Breast epithelium (tissue), 4 donors: ENCODE results near the gene ULBP2. TPM values are rescaled to one million over a fixed set of nuclear protein-coding genes. Genes with fewer than 3 reads are reported as not detected.
A peak's percentile ranks its signal among the peaks of the same experiment; 100 is the strongest.
"Not testable (repeated sequence)": the region's sequence is repeated elsewhere in the genome, so short reads cannot be mapped to it uniquely, and the experiment has no call there.

Experiments
- DNase-seq, 2 donors: peaks; one replicate each; pipeline ENCODE4 v3.0.0-alpha.2; 2019; ENCODE audit warnings: low spot score in 2 of 2
- H3K27ac ChIP-seq, 2 donors: fragments of 200-600 bp; sonication (generic) in 1 of 2; one replicate each; pipeline ENCODE4 v1.5.1; 2016 to 2019; ENCODE audit warnings: mild to moderate bottlenecking in 1 of 2
- H3K27me3 ChIP-seq, 2 donors: fragments of 200-600 bp; sonication (generic) in 1 of 2; one replicate each; pipeline versions ENCODE4 v1.5.1 to v1.6.0; 2017 to 2019; ENCODE audit warnings: control low read depth in 1 of 2, mild to moderate bottlenecking in 1 of 2
- H3K36me3 ChIP-seq: fragments of 200-600 bp; one replicate; pipeline ENCODE4 v1.5.1; 2019
- H3K4me1 ChIP-seq, 2 donors: fragments of 200-600 bp; sonication (generic); one replicate each; pipeline ENCODE4 v1.5.1; 2016 to 2019; ENCODE audit warnings: control low read depth in 1 of 2
- H3K4me3 ChIP-seq, 3 donors: fragments of 200-600 bp; sonication (generic); 1 replicate in 2 of 3; 2 replicates in 1 of 3; pipeline ENCODE4 v1.5.1; 2016 to 2019; ENCODE audit warnings: mild to moderate bottlenecking in 3 of 3, moderate library complexity in 2 of 3
- H3K9me3 ChIP-seq, 2 donors: fragments of 200-600 bp; sonication (generic) in 1 of 2; one replicate each; pipeline ENCODE4 v1.5.1; 2016 to 2019; ENCODE audit warnings: control low read depth in 1 of 2
- CTCF ChIP-seq, 3 donors: fragments of 450-650 bp; IDR thresholded peaks; one replicate each; pipeline ENCODE4 v1.5.1; 2016 to 2017; ENCODE audit warnings: antibody characterized with exemption in 3 of 3, mild to moderate bottlenecking in 3 of 3, moderate library complexity in 3 of 3
- POLR2A ChIP-seq: fragments of 450-650 bp; IDR thresholded peaks from one replicate; pipeline ENCODE4 v1.6.1; 2016; ENCODE audit warnings: antibody characterized with exemption, mild to moderate bottlenecking, moderate library complexity
- POLR2AphosphoS5 ChIP-seq, 3 donors: sonication (generic); formaldehyde crosslinking; IDR thresholded peaks; one replicate each; pipeline ENCODE4 v1.6.1; 2017; ENCODE audit warnings: antibody characterized with exemption in 3 of 3
- intact Hi-C: fragments of 100-400 bp; cut with DNase I; formaldehyde crosslinking; loops from one replicate; pipeline ENCODE4 v1.15.1; 2023; ENCODE audit warnings: low total_unique reads
- total RNA-seq, 3 donors: library from RNA; depleted of rRNA; stranded (reverse); fragments of >200 nt; gene quantifications; one replicate each; pipeline ENCODE4 v1.1.0, GENCODE V29; 2016

Gene ULBP2
- total RNA-seq, 3 donors from 2014 or later, result 0.88 to 1.3 TPM; not detected in 1

GRCh38 chr6:149965194-149966020 is 23.6 kb downstream of the ULBP2 start:
- intact Hi-C loops, result no loop called here
- Histone ChIP-seq H3K9me3 (no peaks in the 10 kb centered on the region), H3K27ac (no peak overlapping the region), H3K36me3 (no peaks in the 10 kb centered on the region), H3K4me3 (peak overlapping the region in 2 of 3 donors; percentile 51 to 69), H3K27me3 (peaks cover 0 to 52% of the 10 kb centered on the region in 2 donors), H3K4me1 (peaks cover 0 to 4% of the 10 kb centered on the region in 2 donors)
- TF ChIP-seq CTCF (IDR thresholded peaks at IDR 0.05) (no peak), POLR2A (no peak), POLR2AphosphoS5 (IDR thresholded peaks at IDR 0.05) (no peak)
- no peak for DNase-seq

GRCh38 chr6:149966319-149966718 is 24.5 kb downstream of the ULBP2 start:
- DNase-seq, H3K36me3 ChIP-seq, intact Hi-C loops, H3K9me3 ChIP-seq, H3K4me1 ChIP-seq, H3K4me3 ChIP-seq, H3K27ac ChIP-seq: not testable (repeated sequence)
- peaks cover 0 to 45% of the 10 kb centered on the region in 2 donors for H3K27me3 ChIP-seq

GRCh38 chr6:149967591-149967990 is 25.8 kb downstream of the ULBP2 start:
- Histone ChIP-seq H3K27ac (no peak overlapping the region), H3K27me3 (peaks cover 0 to 41% of the 10 kb centered on the region in 2 donors), H3K9me3 (no peaks in the 10 kb centered on the region), H3K4me3 (no peak overlapping the region), H3K36me3 (no peaks in the 10 kb centered on the region), H3K4me1 (peaks cover 0 to 4% of the 10 kb centered on the region in 2 donors)
- no peak for DNase-seq
- intact Hi-C loops, result no loop called here
- TF ChIP-seq POLR2AphosphoS5 (IDR thresholded peaks at IDR 0.05), result no peak
- no peak for TF ChIP-seq CTCF (IDR thresholded peaks at IDR 0.05)
- TF ChIP-seq POLR2A, result no peak

GRCh38 chr6:149967999-149968398 is 26.2 kb downstream of the ULBP2 start:
- intact Hi-C loops, H3K36me3 ChIP-seq, H3K4me3 ChIP-seq, H3K9me3 ChIP-seq, DNase-seq, H3K27ac ChIP-seq, H3K4me1 ChIP-seq: not testable (repeated sequence)
- H3K27me3 ChIP-seq, result peaks cover 0 to 37% of the 10 kb centered on the region in 2 donors

- H3K27me3 ChIP-seq, result peaks cover 0 to 28% of the 10 kb centered on the region in 2 donors
- intact Hi-C loops, DNase-seq: not testable (repeated sequence)
Measured at GRCh38 chr6:149968909-149969308, 27.1 kb downstream of the ULBP2 start.

GRCh38 chr6:149969635-149970034 is 27.8 kb downstream of the ULBP2 start:
- no peak for TF ChIP-seq POLR2A
- no peak for TF ChIP-seq CTCF (IDR thresholded peaks at IDR 0.05)
- TF ChIP-seq POLR2AphosphoS5 (IDR thresholded peaks at IDR 0.05), result no peak
- no peaks in the 10 kb centered on the region for H3K4me1 ChIP-seq

More at GRCh38 chr6:149968909-149969308, 27.1 kb downstream of the ULBP2 start:
- H3K9me3 ChIP-seq, H3K4me1 ChIP-seq, H3K27ac ChIP-seq, H3K36me3 ChIP-seq, H3K4me3 ChIP-seq: not testable (repeated sequence)

GRCh38 chr6:149974394-149974793 is 32.6 kb downstream of the ULBP2 start:
- H3K27ac ChIP-seq, H3K36me3 ChIP-seq, H3K4me3 ChIP-seq, H3K4me1 ChIP-seq, H3K9me3 ChIP-seq, intact Hi-C loops, DNase-seq: not testable (repeated sequence)
- peaks cover 0 to 11% of the 10 kb centered on the region in 2 donors for H3K27me3 ChIP-seq

More at GRCh38 chr6:149969635-149970034, 27.8 kb downstream of the ULBP2 start:
- no peak overlapping the region for H3K4me3 ChIP-seq
- H3K27me3 ChIP-seq, result peaks cover 0 to 25% of the 10 kb centered on the region in 2 donors
- DNase-seq, result no peak
- intact Hi-C loops, result no loop called here
- H3K27ac ChIP-seq, result no peak overlapping the region
- H3K36me3 ChIP-seq, result no peaks in the 10 kb centered on the region
- no peaks in the 10 kb centered on the region for H3K9me3 ChIP-seq
